Activated B cell treated with CpG ODN at 0.5 μM for 24 hours (primary cell): ENCODE results near the gene PDE3B. TPM values are rescaled to one million over a fixed set of nuclear protein-coding genes. Genes with fewer than 3 reads are reported as not detected.

Source experiments
- ATAC-seq: fragments of 200-7000 bp; cut with Tn5 transposase; one replicate; pipeline ENCODE4 v1.10.0; 2021; ENCODE audit warnings: low read depth, mild to moderate bottlenecking, moderate library complexity
- CTCF ChIA-PET: fragments of 350-600 bp; sonication (Branson Sonifier 250); formaldehyde crosslinking; loops from one replicate; lab custom pipeline; 2021; ENCODE audit warnings: antibody characterized with exemption; lab: Charles Lee
- POLR2A ChIA-PET: fragments of 350-600 bp; sonication (Branson Sonifier 250); formaldehyde crosslinking; loops from one replicate; lab custom pipeline; 2021; ENCODE audit warnings: antibody characterized with exemption; lab: Charles Lee
- DNase-seq: peaks from one replicate; pipeline ENCODE4 v3.0.0; 2022
- H3K27ac Mint-ChIP-seq: one replicate; pipeline ENCODE4 v1.8.0; 2020; ENCODE audit warnings: mixed read lengths
- H3K27me3 Mint-ChIP-seq: one replicate; pipeline ENCODE4 v1.8.0; 2021; ENCODE audit warnings: mixed read lengths
- H3K36me3 Mint-ChIP-seq: one replicate; pipeline ENCODE4 v1.8.0; 2021; ENCODE audit warnings: low read depth, mixed read lengths
- H3K4me1 Mint-ChIP-seq: one replicate; pipeline ENCODE4 v1.8.0; 2021; ENCODE audit warnings: mixed read lengths
- H3K4me3 Mint-ChIP-seq: one replicate; pipeline ENCODE4 v1.8.0; 2020; ENCODE audit warnings: mild to moderate bottlenecking, mixed read lengths
- H3K9me3 Mint-ChIP-seq: one replicate; pipeline ENCODE4 v1.8.0; 2020; ENCODE audit warnings: mixed read lengths
- CTCF ChIP-seq: fragments of 200-600 bp; IDR thresholded peaks from one replicate; pipeline ENCODE4 v1.8.0; 2022; ENCODE audit warnings: antibody characterized with exemption, mild to moderate bottlenecking
- intact Hi-C: fragments of 100-400 bp; cut with micrococcal nuclease; formaldehyde crosslinking; loops from one replicate; pipeline ENCODE4 v1.15.1; 2024
- total RNA-seq: library from RNA; stranded (reverse); gene quantifications from 2 replicates; pipeline ENCODE4 v1.2.3, GENCODE V29; 2022

The PDE3B gene
- total RNA-seq, 1 donor from 2014 or later, result 13.4 TPM

- Mint-ChIP-seq H3K4me1 (no peaks in the 10 kb centered on the region), H3K36me3 (no peaks in the 10 kb centered on the region), H3K27ac (no peak overlapping the region), H3K4me3 (no peak overlapping the region), H3K27me3 (peaks cover 3% of the 10 kb centered on the region), H3K9me3 (no peaks in the 10 kb centered on the region)
- DNase-seq (no peak), ATAC-seq (no peak)
- intact Hi-C loops, result no loop called here
- ChIA-PET CTCF (no interaction called here), POLR2A (no interaction called here)
- TF ChIP-seq CTCF, result no peak
These were observed 169.9 kb downstream of the PDE3B start for GRCh38 chr11:14813516-14813915.

- H3K9me3 Mint-ChIP-seq, result no peaks in the 10 kb centered on the region
- no peak for TF ChIP-seq CTCF
- no peak for ATAC-seq
- ChIA-PET CTCF (no interaction called here), POLR2A (no interaction called here)
- peaks cover 9% of the 10 kb centered on the region for H3K27me3 Mint-ChIP-seq
- DNase-seq, result no peak
- no peaks in the 10 kb centered on the region for H3K4me1 Mint-ChIP-seq
- no peak overlapping the region for H3K4me3 Mint-ChIP-seq
- H3K27ac Mint-ChIP-seq, result no peak overlapping the region
- intact Hi-C loops, result no loop called here
- no peaks in the 10 kb centered on the region for H3K36me3 Mint-ChIP-seq
These were observed 175.2 kb downstream of the PDE3B start for GRCh38 chr11:14818779-14819178.

GRCh38 chr11:14819596-14819995 lies 176.0 kb downstream of the PDE3B start:
- ChIA-PET CTCF (no interaction called here), POLR2A (no interaction called here)
- H3K9me3 Mint-ChIP-seq, result no peaks in the 10 kb centered on the region
- no peak for ATAC-seq
- no peak overlapping the region for H3K4me3 Mint-ChIP-seq
- no peaks in the 10 kb centered on the region for H3K36me3 Mint-ChIP-seq
- no peak overlapping the region for H3K27ac Mint-ChIP-seq
- DNase-seq, result no peak
- TF ChIP-seq CTCF, result no peak
- intact Hi-C loops, result no loop called here
- no peaks in the 10 kb centered on the region for H3K4me1 Mint-ChIP-seq
- H3K27me3 Mint-ChIP-seq, result peaks cover 9% of the 10 kb centered on the region

GRCh38 chr11:14821031-14821430 lies 177.4 kb downstream of the PDE3B start:
- ChIA-PET POLR2A (no interaction called here), CTCF (no interaction called here)
- H3K4me3 Mint-ChIP-seq, result no peak overlapping the region
- peaks cover 4% of the 10 kb centered on the region for H3K9me3 Mint-ChIP-seq
- ATAC-seq (no peak), DNase-seq (no peak)
- H3K27ac Mint-ChIP-seq, result no peak overlapping the region
- intact Hi-C loops, result no loop called here
- peaks cover 6% of the 10 kb centered on the region for H3K27me3 Mint-ChIP-seq
- H3K36me3 Mint-ChIP-seq, result no peaks in the 10 kb centered on the region
- H3K4me1 Mint-ChIP-seq, result no peaks in the 10 kb centered on the region
- no peak for TF ChIP-seq CTCF

GRCh38 chr11:14826600-14826999 lies 183.0 kb downstream of the PDE3B start:
- ATAC-seq (no peak), DNase-seq (no peak)
- ChIA-PET POLR2A (no interaction called here), CTCF (no interaction called here)
- Mint-ChIP-seq H3K4me3 (no peak overlapping the region), H3K27me3 (peaks cover 6% of the 10 kb centered on the region), H3K4me1 (no peaks in the 10 kb centered on the region), H3K36me3 (no peaks in the 10 kb centered on the region), H3K9me3 (peaks cover 11% of the 10 kb centered on the region), H3K27ac (no peak overlapping the region)
- intact Hi-C loops, result no loop called here
- TF ChIP-seq CTCF, result no peak
